H1 (cell line): Measurements from ENCODE around the gene HNRNPA3. TPM values are rescaled to one million over a fixed set of nuclear protein-coding genes. Genes with fewer than 3 reads are reported as not detected.

Experiments
- CTCF ChIA-PET: fragments of 300-600 bp; sonication (Branson Sonifier 250); formaldehyde crosslinking; loops from one replicate; lab custom pipeline; 2021; ENCODE audit not compliant: partially characterized antibody; lab: Charles Lee
- POLR2A ChIA-PET: fragments of 300-600 bp; sonication (Branson Sonifier 250); formaldehyde crosslinking; loops from one replicate; lab custom pipeline; 2021; ENCODE audit warnings: inconsistent platforms; ENCODE audit not compliant: partially characterized antibody; lab: Charles Lee
- DNase-seq, 2 experiments: peaks; one replicate each; pipeline versions ENCODE4 v3.0.0 to v3.0.0-alpha.2; 2010 to 2022; ENCODE audit warnings: low spot score in 2 of 2, low read depth in 1 of 2, mixed read lengths in 1 of 2
- FAIRE-seq: peaks from 2 replicates; lab custom pipeline; 2011; peaks lifted over from hg19 to GRCh38; lab: Jason Lieb, UNC
- H2AFZ ChIP-seq: 2 replicates; pipeline ENCODE4 v1.8.1; 2012; ENCODE audit warnings: low read length, inconsistent platforms
- H2AK5ac ChIP-seq: 2 replicates; pipeline ENCODE4 v1.6.1; 2013; ENCODE audit warnings: low read depth, low read length
- H2BK120ac ChIP-seq: replicated peaks from 2 replicates; pipeline ENCODE3; 2013; ENCODE audit warnings: low read depth, low read length, inconsistent platforms
- H2BK12ac ChIP-seq: 2 replicates; pipeline ENCODE4 v1.6.1; 2013; ENCODE audit warnings: low read depth, low read length
- H2BK15ac ChIP-seq: 2 replicates; pipeline ENCODE4 v1.6.1; 2013; ENCODE audit warnings: low read length
- H2BK20ac ChIP-seq: 2 replicates; pipeline ENCODE4 v1.6.1; 2013; ENCODE audit warnings: low read length
- H2BK5ac ChIP-seq: 2 replicates; pipeline ENCODE4 v1.6.1; 2013; ENCODE audit warnings: low read depth, low read length
- H3K14ac ChIP-seq: 2 replicates; pipeline ENCODE4 v1.6.1; 2013; ENCODE audit warnings: inconsistent platforms; ENCODE audit not compliant: insufficient read length
- H3K18ac ChIP-seq: 2 replicates; pipeline ENCODE4 v1.6.1; 2013; ENCODE audit warnings: low read length; ENCODE audit errors: extremely low read depth
- H3K23ac ChIP-seq: 2 replicates; pipeline ENCODE4 v1.6.1; 2013; ENCODE audit warnings: inconsistent platforms; ENCODE audit not compliant: insufficient read length
- H3K23me2 ChIP-seq: 2 replicates; pipeline ENCODE4 v1.6.1; 2013; ENCODE audit warnings: low read depth, low read length
- H3K27ac ChIP-seq: 2 replicates; pipeline ENCODE4 v1.6.1; 2011; ENCODE audit warnings: low read depth, low read length, inconsistent platforms
- H3K27me3 ChIP-seq, 4 experiments: replicated peaks in 1 of 4; 1 replicate in 1 of 4; 2 replicates in 3 of 4; pipeline versions ENCODE4 v1.6.1 to v1.8.1; 2011 to 2013; ENCODE audit warnings: low read length in 3 of 4, mild to moderate bottlenecking in 3 of 4, inconsistent platforms in 2 of 4, mixed read lengths in 2 of 4, moderate library complexity in 1 of 4; ENCODE audit not compliant: control insufficient read depth in 3 of 4, insufficient read depth in 3 of 4; ENCODE audit errors: extremely low read depth in 1 of 4
- H3K36me3 ChIP-seq, 4 experiments: 2 replicates each; pipeline versions ENCODE4 v1.6.1 to v1.8.1; 2011 to 2013; ENCODE audit warnings: mild to moderate bottlenecking in 4 of 4, low read length in 3 of 4, moderate library complexity in 2 of 4, control low read depth in 1 of 4, inconsistent platforms in 1 of 4; ENCODE audit not compliant: insufficient read depth in 4 of 4, control insufficient read depth in 2 of 4
- H3K4ac ChIP-seq: replicated peaks from 2 replicates; pipeline ENCODE3; 2013; ENCODE audit warnings: low read length, low read depth, mixed read lengths, inconsistent platforms; ENCODE audit not compliant: insufficient read length
- H3K4me1 ChIP-seq, 4 experiments: replicated peaks in 1 of 4; 1 replicate in 1 of 4; 2 replicates in 3 of 4; pipeline versions ENCODE4 v1.6.1 to v1.8.1; 2011 to 2013; ENCODE audit warnings: low read length in 3 of 4, inconsistent platforms in 2 of 4, mixed read lengths in 1 of 4; ENCODE audit not compliant: insufficient read depth in 4 of 4, control insufficient read depth in 3 of 4
- H3K4me2 ChIP-seq, 2 experiments: 2 replicates each; pipeline versions ENCODE4 v1.6.1 to v1.8.1; 2011 to 2013; ENCODE audit warnings: low read depth in 2 of 2, low read length in 2 of 2, control low read depth in 1 of 2, inconsistent platforms in 1 of 2, mild to moderate bottlenecking in 1 of 2; ENCODE audit not compliant: insufficient read depth in 1 of 2
- H3K4me3 ChIP-seq, 4 experiments: fragments of 200-600, 300-600 bp in 1 of 4; sonication (generic), shearing (Covaris generic), sonication (Bioruptor Twin) in 1 of 4; 2 replicates each; pipeline versions ENCODE4 v1.5.1 to v1.8.1; 2011 to 2016; ENCODE audit warnings: low read length in 4 of 4, low read depth in 3 of 4, control low read depth in 2 of 4, inconsistent platforms in 2 of 4, mild to moderate bottlenecking in 2 of 4, mixed read lengths in 1 of 4, moderate library complexity in 1 of 4; ENCODE audit not compliant: insufficient read depth in 2 of 4; ENCODE audit errors: extremely low read depth in 1 of 4
- H3K56ac ChIP-seq: replicated peaks from 2 replicates; pipeline ENCODE3; 2013; ENCODE audit warnings: low read depth, mild to moderate bottlenecking, mixed read lengths, low read length, inconsistent platforms; ENCODE audit not compliant: insufficient read length
- H3K79me1 ChIP-seq: 2 replicates; pipeline ENCODE4 v1.6.1; 2013; ENCODE audit warnings: low read depth, low read length, control low read depth
- H3K79me2 ChIP-seq, 2 experiments: 2 replicates each; pipeline versions ENCODE4 v1.6.1 to v1.8.1; 2012 to 2013; ENCODE audit warnings: low read length in 2 of 2, mild to moderate bottlenecking in 2 of 2, inconsistent platforms in 1 of 2; ENCODE audit not compliant: insufficient read depth in 2 of 2, control insufficient read depth in 1 of 2
- H3K9ac ChIP-seq, 4 experiments: replicated peaks in 1 of 4; 1 replicate in 1 of 4; 2 replicates in 3 of 4; pipeline versions ENCODE4 v1.6.1 to v1.8.1; 2011 to 2013; ENCODE audit warnings: low read depth in 3 of 4, low read length in 3 of 4, control low read depth in 2 of 4, mild to moderate bottlenecking in 2 of 4, moderate library complexity in 2 of 4, inconsistent platforms in 1 of 4; ENCODE audit errors: extremely low read depth in 1 of 4
- H3K9me3 ChIP-seq, 2 experiments: 2 replicates each; pipeline versions ENCODE4 v1.6.1 to v1.8.1; 2012 to 2013; ENCODE audit warnings: mild to moderate bottlenecking in 2 of 2, moderate library complexity in 2 of 2, control low read depth in 1 of 2, inconsistent platforms in 1 of 2, low read depth in 1 of 2, low read length in 1 of 2, mixed read lengths in 1 of 2; ENCODE audit not compliant: insufficient read depth in 2 of 2
- H4K20me1 ChIP-seq, 2 experiments: replicated peaks in 1 of 2; 2 replicates each; pipeline versions ENCODE3 to v1.8.1; 2011 to 2013; ENCODE audit warnings: inconsistent platforms in 2 of 2, low read length in 2 of 2, mild to moderate bottlenecking in 1 of 2; ENCODE audit not compliant: insufficient read depth in 2 of 2, control insufficient read depth in 1 of 2
- H4K5ac ChIP-seq: 2 replicates; pipeline ENCODE4 v1.6.1; 2013; ENCODE audit warnings: low read length, low read depth, mixed read lengths, inconsistent platforms; ENCODE audit not compliant: insufficient read length
- H4K8ac ChIP-seq: 2 replicates; pipeline ENCODE4 v1.8.0; 2013; ENCODE audit warnings: mild to moderate bottlenecking, moderate library complexity, low read length, inconsistent platforms; ENCODE audit not compliant: insufficient read depth; ENCODE audit errors: extremely low read depth
- H4K91ac ChIP-seq: replicated peaks from 2 replicates; pipeline ENCODE3; 2013; ENCODE audit warnings: low read length, mixed read lengths, inconsistent platforms; ENCODE audit not compliant: insufficient read length
- KDM4A ChIP-seq: IDR thresholded peaks from one replicate; pipeline ENCODE4 v1.7.1; 2012; ENCODE audit warnings: low read depth, mild to moderate bottlenecking, moderate library complexity, low read length, inconsistent platforms; ENCODE audit not compliant: severe bottlenecking
- WGBS, 2 experiments: shearing (Covaris generic) in 1 of 2; methylation state at CpG; one replicate each; pipeline versions ENCODE4 v1.1.6 to v1.1.7; 2013 to 2015; ENCODE audit warnings: low lambda C conversion rate in 2 of 2, mixed read lengths in 2 of 2, inconsistent platforms in 1 of 2, low coverage in 1 of 2, missing lambda C conversion rate in 1 of 2; ENCODE audit not compliant: insufficient replicate concordance in 2 of 2, insufficient coverage in 1 of 2, insufficient read length in 1 of 2; ENCODE audit errors: extremely low coverage in 1 of 2, missing lambda C conversion rate in 1 of 2; 5-methylcytosine and 5-hydroxymethylcytosine counted together
- polyA plus RNA-seq, 7 experiments: library from polyadenylated mRNA; depleted of rRNA in 3 of 7; stranded (reverse) in 5 of 7; unstranded in 2 of 7; fragments of >200 nt in 5 of 7; fragments of 200-250 nt in 2 of 7; gene quantifications; 1 replicate in 5 of 7; 2 replicates in 1 of 7; 4 replicates in 1 of 7; pipeline versions ENCODE4 v1.2.1 to v1.2.3, GENCODE V29; 2011 to 2013; ENCODE audit warnings: missing spikeins in 2 of 7, mixed read lengths in 2 of 7
- total RNA-seq: library from RNA; stranded (reverse); fragmentation: NEBNext Ultra II Directional; extraction: Animal tissue kit (Norgen Biotek cat#: 25700); gene quantifications from 2 replicates; pipeline ENCODE4 v1.2.1, GENCODE V29; 2021

Gene HNRNPA3
- total and polyA plus RNA-seq, 2 of the 8 experiments (the other 6 are each of a cell fraction or from before 2014, with no cell fraction given): 66.1 to 408 TPM

GRCh38 chr2:177253704-177254103 is 41.1 kb downstream of the HNRNPA3 start:
- H2BK5ac ChIP-seq: no peak overlapping the region
- H3K14ac ChIP-seq: no peak overlapping the region
- no peaks in the 10 kb centered on the region for H3K27me3 ChIP-seq
- H3K79me1 ChIP-seq: peaks cover 8% of the 10 kb centered on the region
- H3K4me2 ChIP-seq: no peak overlapping the region
- no peak overlapping the region for H2BK120ac ChIP-seq
- DNase-seq: no peak
- no peak overlapping the region for H4K91ac ChIP-seq
- H4K20me1 ChIP-seq: peaks cover 11 to 14% of the 10 kb centered on the region in 2 experiments
- ChIA-PET POLR2A (interaction anchor here (1.0 to 10.4 kb wide), 5 partner anchors 10 to 42 kb away, joined by 4 to 74 read pairs (median 6); partner anchors contain the start of genes HNRNPA3 and NFE2L2), CTCF (interaction anchor here (0.6 to 4.7 kb wide), 26 partner anchors 8 to 432 kb away, joined by 3 to 41 read pairs (median 8); partner anchors contain the start of gene NFE2L2)
- no peak overlapping the region for H2BK20ac ChIP-seq
- 90% methylated on average over 3 of the region's 3 CpGs; no CpG with 5 or more reads in 1 of the 2 experiments for WGBS, 2 experiments
- no peak overlapping the region for H3K18ac ChIP-seq
- no peak overlapping the region for H3K9ac ChIP-seq
- peaks cover 18 to 99% of the 10 kb centered on the region in 2 experiments for H3K79me2 ChIP-seq
- no peak overlapping the region for H3K4me3 ChIP-seq
- no peak overlapping the region for H3K4ac ChIP-seq
- no peak overlapping the region for H2BK12ac ChIP-seq
- H2AFZ ChIP-seq: no peak overlapping the region
- H2BK15ac ChIP-seq: no peak overlapping the region
- H3K27ac ChIP-seq: no peak overlapping the region
- peaks cover 0 to 7% (median 0%) of the 10 kb centered on the region in 4 experiments; a peak in 1 of 7 replicates for H3K4me1 ChIP-seq
- peaks cover 0 to 3% (median 0%) of the 10 kb centered on the region in 4 experiments; a peak in 1 of 8 replicates for H3K36me3 ChIP-seq
- no peak for TF ChIP-seq KDM4A
- H4K5ac ChIP-seq: no peak overlapping the region
- H3K23ac ChIP-seq: no peak overlapping the region
- no peak for FAIRE-seq
- no peaks in the 10 kb centered on the region for H3K23me2 ChIP-seq
- no peak overlapping the region for H2AK5ac ChIP-seq
- no peak overlapping the region for H4K8ac ChIP-seq
- no peak overlapping the region for H3K56ac ChIP-seq
- peaks cover 7 to 8% of the 10 kb centered on the region in 2 experiments for H3K9me3 ChIP-seq
